Measurements from ENCODE around the gene FADS1.

DNA sequence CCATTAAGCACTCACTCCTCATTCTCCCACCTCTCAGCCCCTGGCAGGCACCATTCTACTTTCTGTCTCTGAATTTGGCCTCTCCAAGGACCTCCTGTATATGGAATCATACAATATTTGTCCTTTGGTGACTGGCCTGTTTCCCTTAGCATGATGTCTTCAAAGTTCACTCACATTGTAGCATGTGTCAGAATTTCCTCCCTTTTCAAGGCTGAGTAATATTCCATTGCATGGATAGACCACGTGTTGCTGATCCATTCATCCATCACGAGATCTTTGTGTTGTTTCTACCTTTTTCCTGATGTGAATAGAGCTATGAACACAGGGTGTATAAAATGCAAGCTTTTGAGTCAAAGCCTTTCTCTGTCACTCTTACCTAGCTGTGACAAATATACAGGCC, 22.9 kb upstream of the FADS1 start:
- TF ChIP-seq, protein P1, sequence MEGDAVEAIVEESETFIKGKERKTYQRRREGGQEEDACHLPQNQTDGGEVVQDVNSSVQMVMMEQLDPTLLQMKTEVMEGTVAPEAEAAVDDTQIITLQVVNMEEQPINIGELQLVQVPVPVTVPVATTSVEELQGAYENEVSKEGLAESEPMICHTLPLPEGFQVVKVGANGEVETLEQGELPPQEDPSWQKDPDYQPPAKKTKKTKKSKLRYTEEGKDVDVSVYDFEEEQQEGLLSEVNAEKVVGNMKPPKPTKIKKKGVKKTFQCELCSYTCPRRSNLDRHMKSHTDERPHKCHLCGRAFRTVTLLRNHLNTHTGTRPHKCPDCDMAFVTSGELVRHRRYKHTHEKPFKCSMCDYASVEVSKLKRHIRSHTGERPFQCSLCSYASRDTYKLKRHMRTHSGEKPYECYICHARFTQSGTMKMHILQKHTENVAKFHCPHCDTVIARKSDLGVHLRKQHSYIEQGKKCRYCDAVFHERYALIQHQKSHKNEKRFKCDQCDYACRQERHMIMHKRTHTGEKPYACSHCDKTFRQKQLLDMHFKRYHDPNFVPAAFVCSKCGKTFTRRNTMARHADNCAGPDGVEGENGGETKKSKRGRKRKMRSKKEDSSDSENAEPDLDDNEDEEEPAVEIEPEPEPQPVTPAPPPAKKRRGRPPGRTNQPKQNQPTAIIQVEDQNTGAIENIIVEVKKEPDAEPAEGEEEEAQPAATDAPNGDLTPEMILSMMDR (IDR thresholded peaks at IDR 0.05; ENCODE audit: low read length), result no peak
- TF ChIP-seq EZH2 (IDR thresholded peaks at IDR 0.05; ENCODE audit: borderline replicate concordance, low read length), result no peak
